ENCODE results near the gene GLIS2.

DNA sequence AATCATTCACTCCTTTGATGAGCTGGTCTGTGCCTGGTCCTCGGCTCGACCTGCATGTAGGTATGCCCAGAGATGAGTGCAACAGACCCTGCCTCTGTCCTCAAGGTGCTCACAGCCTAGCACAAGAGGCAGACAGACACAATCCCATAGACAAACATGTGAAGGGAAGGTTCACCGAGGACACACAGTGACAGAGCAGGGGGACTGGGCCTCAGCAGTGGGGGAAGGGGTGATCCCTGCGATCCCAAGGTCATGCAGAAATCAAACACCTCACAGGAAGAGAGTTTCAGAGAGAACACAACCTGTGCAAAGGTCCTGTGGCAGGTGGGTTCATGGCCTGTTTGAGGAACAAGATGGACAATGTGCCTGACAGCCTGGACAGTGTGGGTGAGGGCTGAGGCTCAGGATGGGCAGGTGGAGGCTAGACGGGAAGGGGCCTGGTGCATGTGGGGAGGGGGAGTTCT is 51.6 kb downstream of the GLIS2 start:
- TF ChIP-seq EP300 (IDR thresholded peaks at IDR 0.05) (no peak), POLR2A (IDR thresholded peaks at IDR 0.05) (no peak)

Measured in gastroesophageal sphincter (tissue), 2 donors.